ENCODE measurements around the gene ZBTB7A. TPM values are rescaled to one million over a fixed set of nuclear protein-coding genes. Genes with fewer than 3 reads are reported as not detected.
A peak's percentile ranks its signal among the peaks of the same experiment; 100 is the strongest.

The ZBTB7A gene
- total RNA-seq, result 18.4 and 19.1 TPM in 2 replicates
- long read RNA-seq, result 0 reads

- Mint-ChIP-seq H3K36me3 (ENCODE audit: insufficient read depth) (no peaks in the 10 kb centered on the region), H3K27ac (no peak within 1 kb of the TSS), H3K4me1 (ENCODE audit: low read depth) (peaks cover 2% of the 10 kb centered on the region), H3K4me3 (ENCODE audit: low read depth) (peak within 1 kb of the TSS; percentile 69), H3K27me3 (peaks cover 17% of the 10 kb centered on the region), H3K9me3 (ENCODE audit: low read depth) (no peaks in the 10 kb centered on the region)
- no peak for DNase-seq (ENCODE audit: low spot score, unreplicated experiment)
- no peak for TF ChIP-seq CTCF (IDR thresholded peaks at IDR 0.05; ENCODE audit: unreplicated experiment)
These were observed at the start of gene ZBTB7A for GRCh38 chr19:4066682-4067395. Gene ZBTB7A, minus strand, starts transcription at chr19:4066899. Its CDS starts 11,667 bp downstream, at chr19:4055232.

GRCh38 chr19:4115818-4116385, 49.2 kb upstream of the ZBTB7A start:
- H3K36me3 Mint-ChIP-seq (ENCODE audit: insufficient read depth), result peaks cover 19% of the 10 kb centered on the region
- no peaks in the 10 kb centered on the region for H3K27me3 Mint-ChIP-seq
- no peak overlapping the region for H3K27ac Mint-ChIP-seq
- H3K4me3 Mint-ChIP-seq (ENCODE audit: low read depth), result no peak overlapping the region
- H3K4me1 Mint-ChIP-seq (ENCODE audit: low read depth), result no peaks in the 10 kb centered on the region
- H3K9me3 Mint-ChIP-seq (ENCODE audit: low read depth), result no peaks in the 10 kb centered on the region
- DNase-seq (ENCODE audit: low spot score, unreplicated experiment), result no peak
- no peak for TF ChIP-seq CTCF (IDR thresholded peaks at IDR 0.05; ENCODE audit: unreplicated experiment)

GRCh38 chr19:4115050-4115817, 48.5 kb upstream of the ZBTB7A start:
- Mint-ChIP-seq H3K4me1 (ENCODE audit: low read depth) (no peaks in the 10 kb centered on the region), H3K4me3 (ENCODE audit: low read depth) (no peak overlapping the region), H3K36me3 (ENCODE audit: insufficient read depth) (peaks cover 21% of the 10 kb centered on the region), H3K27me3 (no peaks in the 10 kb centered on the region), H3K27ac (no peak overlapping the region), H3K9me3 (ENCODE audit: low read depth) (no peaks in the 10 kb centered on the region)
- DNase-seq (ENCODE audit: low spot score, unreplicated experiment), result no peak
- no peak for TF ChIP-seq CTCF (IDR thresholded peaks at IDR 0.05; ENCODE audit: unreplicated experiment)

GRCh38 chr19:4114181-4114580, 47.5 kb upstream of the ZBTB7A start:
- Mint-ChIP-seq H3K4me1 (ENCODE audit: low read depth) (no peaks in the 10 kb centered on the region), H3K27ac (no peak overlapping the region), H3K36me3 (ENCODE audit: insufficient read depth) (peaks cover 23% of the 10 kb centered on the region), H3K9me3 (ENCODE audit: low read depth) (no peaks in the 10 kb centered on the region), H3K4me3 (ENCODE audit: low read depth) (no peak overlapping the region), H3K27me3 (no peaks in the 10 kb centered on the region)
- TF ChIP-seq CTCF (IDR thresholded peaks at IDR 0.05; ENCODE audit: unreplicated experiment), result no peak
- DNase-seq (ENCODE audit: low spot score, unreplicated experiment), result no peak

GRCh38 chr19:4113398-4114088, 46.8 kb upstream of the ZBTB7A start:
- Mint-ChIP-seq H3K9me3 (ENCODE audit: low read depth) (no peaks in the 10 kb centered on the region), H3K36me3 (ENCODE audit: insufficient read depth) (peaks cover 23% of the 10 kb centered on the region), H3K27me3 (no peaks in the 10 kb centered on the region), H3K27ac (peak overlapping the region; percentile 34), H3K4me3 (ENCODE audit: low read depth) (no peak overlapping the region), H3K4me1 (ENCODE audit: low read depth) (no peaks in the 10 kb centered on the region)
- no peak for TF ChIP-seq CTCF (IDR thresholded peaks at IDR 0.05; ENCODE audit: unreplicated experiment)
- no peak for DNase-seq (ENCODE audit: low spot score, unreplicated experiment)

Measured in progenitor cell of endocrine pancreas (in vitro differentiated cells).